NT2/D1 (cell line): Measurements from ENCODE around the gene CLCN5.

Experiments used
- YY1 ChIP-seq: IDR thresholded peaks from 2 replicates; pipeline ENCODE4 v1.6.1; 2011; ENCODE audit not compliant: insufficient read length, insufficient read depth
- ZNF274 ChIP-seq: IDR thresholded peaks from 2 replicates; pipeline ENCODE4 v1.6.1; 2011; ENCODE audit warnings: mild to moderate bottlenecking, low read depth, low read length

DNA sequence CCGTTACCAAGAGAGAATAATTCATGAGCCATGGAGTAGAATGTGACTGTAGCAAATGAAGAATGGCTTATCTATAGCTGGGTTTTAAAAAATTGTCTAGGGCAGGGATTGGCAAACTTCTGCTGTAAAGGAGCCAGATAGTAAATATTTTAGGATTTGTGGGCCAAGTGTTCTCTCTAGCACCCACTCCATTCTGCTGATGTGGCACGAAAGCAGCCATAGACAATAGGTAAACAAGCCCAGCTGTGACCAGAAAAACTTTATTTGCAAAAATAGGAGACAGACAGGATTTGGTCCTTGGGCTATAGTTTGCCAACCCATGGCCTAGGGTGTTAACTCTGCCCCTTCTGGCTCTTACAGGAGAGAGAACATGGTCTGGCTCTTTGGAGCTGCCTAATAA, 151.2 kb downstream of the CLCN5 start:
- TF ChIP-seq ZNF274 (no peak), YY1 (no peak)
